DOHH2 (cell line): ENCODE data around the gene ARHGAP8.

Source experiments
- CTCF ChIP-seq: fragments of 200-600 bp; sonication (generic); IDR thresholded peaks from one replicate; pipeline ENCODE4 v1.5.1; 2014; ENCODE audit warnings: antibody characterized with exemption, mild to moderate bottlenecking, low read depth, low read length; ENCODE audit not compliant: poor library complexity, severe bottlenecking
- EZH2phosphoT487 ChIP-seq: fragments of 200-600 bp; sonication (generic); IDR thresholded peaks from 2 replicates; pipeline ENCODE4 v1.6.1; 2017; ENCODE audit warnings: borderline replicate concordance, mild to moderate bottlenecking, antibody characterized with exemption, low read length, moderate library complexity, mixed read lengths

- no peak for TF ChIP-seq CTCF
- TF ChIP-seq EZH2phosphoT487: no peak
Measured at GRCh38 chr22:44895296-44896055, 143.1 kb downstream of the ARHGAP8 start.
